ENCODE data around the gene CDKAL1. TPM values are rescaled to one million over a fixed set of nuclear protein-coding genes. Genes with fewer than 3 reads are reported as not detected.
A peak's percentile ranks its signal among the peaks of the same experiment; 100 is the strongest.

The CDKAL1 gene
- total and polyA plus RNA-seq, 8 donors = 3.4 to 36.7 (median 10.4) TPM

- TF ChIP-seq EP300 (IDR thresholded peaks at IDR 0.05) = no peak
- TF ChIP-seq CTCF (IDR thresholded peaks at IDR 0.05) = no peak
- TF ChIP-seq POLR2A (IDR thresholded peaks at IDR 0.05) = no peak
- TF ChIP-seq POLR2AphosphoS5 (IDR thresholded peaks at IDR 0.05) = no peak
- DNase-seq = peak in 1 of 2 donors; percentile 12
- intact Hi-C loops (cut with DNase I; ENCODE audit: low total_unique reads) = no loop called here
- peaks cover 8 to 28% (median 14%) of the 10 kb centered on the region in 4 donors for H3K4me1 ChIP-seq
- H3K27ac ChIP-seq = peak overlapping the region in 2 of 5 donors; percentile 2 to 24
- H3K27me3 ChIP-seq = no peaks in the 10 kb centered on the region
- H3K4me3 ChIP-seq = no peak overlapping the region
- no peaks in the 10 kb centered on the region for H3K9me3 ChIP-seq
- peaks cover 0 to 10% (median 0%) of the 10 kb centered on the region in 4 donors for H3K36me3 ChIP-seq
- 41 to 57% (median 49%) methylated on average over 3 of the region's 3 CpGs for WGBS, 5 donors
Measured at GRCh38 chr6:20997143-20997769, 463.0 kb downstream of the CDKAL1 start.

- no peak overlapping the region for H3K27ac ChIP-seq
- 70 to 82% (median 75%) methylated on average over 3 of the region's 3 CpGs for WGBS, 5 donors
- no peak for DNase-seq
- no peaks in the 10 kb centered on the region for H3K9me3 ChIP-seq
- no peak for TF ChIP-seq POLR2A (IDR thresholded peaks at IDR 0.05)
- no peak for TF ChIP-seq POLR2AphosphoS5 (IDR thresholded peaks at IDR 0.05)
- no peak for TF ChIP-seq EP300 (IDR thresholded peaks at IDR 0.05)
- peaks cover 8 to 28% (median 14%) of the 10 kb centered on the region in 4 donors for H3K4me1 ChIP-seq
- H3K27me3 ChIP-seq = no peaks in the 10 kb centered on the region
- H3K36me3 ChIP-seq = peaks cover 0 to 10% (median 0%) of the 10 kb centered on the region in 4 donors
- H3K4me3 ChIP-seq = no peak overlapping the region
- intact Hi-C loops (cut with DNase I; ENCODE audit: low total_unique reads) = no loop called here
Measured at GRCh38 chr6:20997770-20998147, 463.5 kb downstream of the CDKAL1 start.

- Histone ChIP-seq H3K36me3 (peaks cover 0 to 10% (median 0%) of the 10 kb centered on the region in 4 donors), H3K4me1 (peaks cover 8 to 34% (median 17%) of the 10 kb centered on the region in 4 donors), H3K27ac (no peak overlapping the region), H3K9me3 (no peaks in the 10 kb centered on the region), H3K27me3 (no peaks in the 10 kb centered on the region), H3K4me3 (no peak overlapping the region)
- 85 to 93% (median 92%) methylated on average over 6 of the region's 6 CpGs for WGBS, 5 donors
- no peak for TF ChIP-seq EP300 (IDR thresholded peaks at IDR 0.05)
- no peak for TF ChIP-seq POLR2AphosphoS5 (IDR thresholded peaks at IDR 0.05)
- no peak for TF ChIP-seq POLR2A (IDR thresholded peaks at IDR 0.05)
- no peak for TF ChIP-seq CTCF (IDR thresholded peaks at IDR 0.05)
- intact Hi-C loops (cut with DNase I; ENCODE audit: low total_unique reads) = no loop called here
- no peak for DNase-seq
Measured at GRCh38 chr6:20998748-20999448, 464.6 kb downstream of the CDKAL1 start.

- TF ChIP-seq POLR2AphosphoS5 (IDR thresholded peaks at IDR 0.05) (no peak), POLR2A (IDR thresholded peaks at IDR 0.05) (no peak), CTCF (IDR thresholded peaks at IDR 0.05) (no peak), EP300 (IDR thresholded peaks at IDR 0.05) (no peak)
- DNase-seq = no peak
- no peaks in the 10 kb centered on the region for H3K9me3 ChIP-seq
- intact Hi-C loops (cut with DNase I; ENCODE audit: low total_unique reads) = no loop called here
- H3K4me3 ChIP-seq = no peak overlapping the region
- 89 to 97% (median 95%) methylated on average over 2 of the region's 2 CpGs for WGBS, 5 donors
- peaks cover 8 to 38% (median 23%) of the 10 kb centered on the region in 4 donors for H3K4me1 ChIP-seq
- H3K27ac ChIP-seq = no peak overlapping the region
- no peaks in the 10 kb centered on the region for H3K27me3 ChIP-seq
- H3K36me3 ChIP-seq = peaks cover 0 to 10% (median 0%) of the 10 kb centered on the region in 4 donors
Measured at GRCh38 chr6:21000331-21000801, 466.1 kb downstream of the CDKAL1 start.
